HEK293 (cell line): ENCODE results near the gene AIG1.

Experiments used
- GLI4 ChIP-seq: fragments of 450-650 bp; formaldehyde crosslinking; IDR thresholded peaks from 2 replicates; pipeline ENCODE4 v1.5.1; 2016; ENCODE audit warnings: missing biosample characterization, missing genetic modification characterization
- GLIS2 ChIP-seq: fragments of 450-650 bp; formaldehyde crosslinking; IDR thresholded peaks from 2 replicates; pipeline ENCODE4 v1.5.1; 2016; ENCODE audit warnings: missing biosample characterization, missing genetic modification characterization
- HOXC10 ChIP-seq: sonication (generic); formaldehyde crosslinking; IDR thresholded peaks from 2 replicates; pipeline ENCODE4 v1.8.1; 2023; ENCODE audit warnings: mild to moderate bottlenecking, missing genetic modification reagents
- IKZF3 ChIP-seq: fragments of 450-650 bp; IDR thresholded peaks from 2 replicates; pipeline ENCODE4 v1.5.0; 2018; ENCODE audit warnings: missing biosample characterization, mild to moderate bottlenecking, missing genetic modification characterization, moderate library complexity
- KLF16 ChIP-seq: fragments of 450-650 bp; formaldehyde crosslinking; IDR thresholded peaks from 2 replicates; pipeline ENCODE4 v1.5.1; 2017; ENCODE audit warnings: missing biosample characterization, missing genetic modification characterization
- KLF8 ChIP-seq: fragments of 450-650 bp; formaldehyde crosslinking; IDR thresholded peaks from 2 replicates; pipeline ENCODE4 v1.5.1; 2016; ENCODE audit warnings: missing biosample characterization, missing genetic modification characterization
- MYNN ChIP-seq: fragments of 450-650 bp; formaldehyde crosslinking; IDR thresholded peaks from 2 replicates; pipeline ENCODE4 v1.5.1; 2016; ENCODE audit warnings: missing biosample characterization, missing genetic modification characterization, borderline replicate concordance
- REPIN1 ChIP-seq: fragments of 450-650 bp; formaldehyde crosslinking; IDR thresholded peaks from 2 replicates; pipeline ENCODE4 v1.5.1; 2017; ENCODE audit warnings: missing biosample characterization, missing genetic modification characterization, low read depth
- SCRT1 ChIP-seq: fragments of 450-650 bp; formaldehyde crosslinking; IDR thresholded peaks from 2 replicates; pipeline ENCODE4 v1.5.1; 2016; ENCODE audit warnings: missing biosample characterization, missing genetic modification characterization, borderline replicate concordance
- ZBTB20 ChIP-seq: fragments of 450-650 bp; formaldehyde crosslinking; IDR thresholded peaks from 2 replicates; pipeline ENCODE4 v1.5.1; 2016; ENCODE audit warnings: missing biosample characterization, missing genetic modification characterization
- ZBTB21 ChIP-seq: fragments of 450-650 bp; formaldehyde crosslinking; IDR thresholded peaks from 2 replicates; pipeline ENCODE4 v1.5.1; 2017; ENCODE audit warnings: missing biosample characterization, missing genetic modification characterization
- ZEB2 ChIP-seq: fragments of 450-650 bp; formaldehyde crosslinking; IDR thresholded peaks from 2 replicates; pipeline ENCODE4 v1.5.1; 2016; ENCODE audit warnings: missing biosample characterization, missing genetic modification characterization
- ZNF10 ChIP-seq: fragments of 450-650 bp; formaldehyde crosslinking; IDR thresholded peaks from 2 replicates; pipeline ENCODE4 v1.5.1; 2017; ENCODE audit warnings: missing biosample characterization, missing genetic modification characterization
- ZNF133 ChIP-seq: fragments of 450-650 bp; formaldehyde crosslinking; IDR thresholded peaks from 2 replicates; pipeline ENCODE4 v1.5.1; 2016; ENCODE audit warnings: missing biosample characterization, missing genetic modification characterization
- ZNF140 ChIP-seq: fragments of 450-650 bp; formaldehyde crosslinking; IDR thresholded peaks from 2 replicates; pipeline ENCODE4 v1.5.1; 2016; ENCODE audit warnings: missing biosample characterization, missing genetic modification characterization
- ZNF146 ChIP-seq: fragments of 450-650 bp; formaldehyde crosslinking; IDR thresholded peaks from 2 replicates; pipeline ENCODE4 v1.5.1; 2016; ENCODE audit warnings: missing biosample characterization, missing genetic modification characterization
- ZNF155 ChIP-seq: fragments of 450-650 bp; formaldehyde crosslinking; IDR thresholded peaks from 2 replicates; pipeline ENCODE4 v1.5.1; 2016; ENCODE audit warnings: missing biosample characterization, missing genetic modification characterization
- ZNF16 ChIP-seq: fragments of 450-650 bp; formaldehyde crosslinking; IDR thresholded peaks from 2 replicates; pipeline ENCODE4 v1.5.1; 2016; ENCODE audit warnings: low read depth, missing biosample characterization, missing genetic modification characterization
- ZNF184 ChIP-seq: fragments of 450-650 bp; IDR thresholded peaks from 2 replicates; pipeline ENCODE4 v1.5.1; 2018; ENCODE audit warnings: missing biosample characterization, mild to moderate bottlenecking, missing genetic modification characterization
- ZNF248 ChIP-seq: fragments of 450-650 bp; formaldehyde crosslinking; IDR thresholded peaks from 2 replicates; pipeline ENCODE4 v1.5.1; 2017; ENCODE audit warnings: missing biosample characterization, missing genetic modification characterization
- ZNF292 ChIP-seq: fragments of 450-650 bp; formaldehyde crosslinking; IDR thresholded peaks from 2 replicates; pipeline ENCODE4 v1.5.1; 2016; ENCODE audit warnings: low read depth, missing biosample characterization, missing genetic modification characterization, borderline replicate concordance
- ZNF335 ChIP-seq: fragments of 450-650 bp; formaldehyde crosslinking; conservative IDR thresholded peaks from 2 replicates; pipeline ENCODE4 v1.5.1; 2016; ENCODE audit warnings: missing biosample characterization, missing genetic modification characterization
- ZNF548 ChIP-seq: fragments of 450-650 bp; formaldehyde crosslinking; IDR thresholded peaks from 2 replicates; pipeline ENCODE4 v1.5.1; 2016; ENCODE audit warnings: missing biosample characterization, missing genetic modification characterization
- ZNF558 ChIP-seq: fragments of 450-650 bp; formaldehyde crosslinking; IDR thresholded peaks from 2 replicates; pipeline ENCODE4 v1.5.1; 2016; ENCODE audit warnings: missing biosample characterization, missing genetic modification characterization
- ZNF600 ChIP-seq: fragments of 450-650 bp; formaldehyde crosslinking; IDR thresholded peaks from 2 replicates; pipeline ENCODE4 v1.5.1; 2016; ENCODE audit warnings: missing biosample characterization, missing genetic modification characterization
- ZNF658 ChIP-seq: fragments of 450-650 bp; formaldehyde crosslinking; IDR thresholded peaks from 2 replicates; pipeline ENCODE4; 2016; ENCODE audit warnings: missing biosample characterization, missing genetic modification characterization
- ZSCAN16 ChIP-seq: fragments of 450-650 bp; formaldehyde crosslinking; IDR thresholded peaks from 2 replicates; pipeline ENCODE4 v1.5.1; 2016; ENCODE audit warnings: missing biosample characterization, missing genetic modification characterization
- ZSCAN30 ChIP-seq: fragments of 450-650 bp; IDR thresholded peaks from 2 replicates; pipeline ENCODE4 v1.5.1; 2018; ENCODE audit warnings: missing biosample characterization, mild to moderate bottlenecking, missing genetic modification characterization, moderate library complexity
- TF ChIP-seq, protein P1 (sequence below): fragments of 450-650 bp; formaldehyde crosslinking; IDR thresholded peaks from 2 replicates; pipeline ENCODE4 v1.5.1; 2017; ENCODE audit warnings: missing biosample characterization, mild to moderate bottlenecking, missing genetic modification characterization, moderate library complexity
- TF ChIP-seq, protein P2 (sequence below): fragments of 450-650 bp; formaldehyde crosslinking; IDR thresholded peaks from 2 replicates; pipeline ENCODE4 v1.5.1; 2016; ENCODE audit warnings: missing biosample characterization, missing genetic modification characterization
- TF ChIP-seq, protein P3 (sequence below): fragments of 450-650 bp; formaldehyde crosslinking; IDR thresholded peaks from 2 replicates; pipeline ENCODE4 v1.5.1; 2017; ENCODE audit warnings: missing biosample characterization, missing genetic modification characterization
- TF ChIP-seq, protein P4 (sequence below): fragments of 450-650 bp; IDR thresholded peaks from 2 replicates; pipeline ENCODE4 v1.5.1; 2018; ENCODE audit warnings: missing biosample characterization, missing genetic modification characterization
- TF ChIP-seq, protein P5 (sequence below): fragments of 450-650 bp; formaldehyde crosslinking; IDR thresholded peaks from 2 replicates; pipeline ENCODE4 v1.5.1; 2016; ENCODE audit warnings: missing biosample characterization, missing genetic modification characterization, borderline replicate concordance
- TF ChIP-seq, protein P6 (sequence below): IDR thresholded peaks from 2 replicates; pipeline ENCODE4 v1.6.1; 2011; ENCODE audit warnings: mild to moderate bottlenecking, low read depth, low read length, borderline replicate concordance

AIG1 gene

DNA sequence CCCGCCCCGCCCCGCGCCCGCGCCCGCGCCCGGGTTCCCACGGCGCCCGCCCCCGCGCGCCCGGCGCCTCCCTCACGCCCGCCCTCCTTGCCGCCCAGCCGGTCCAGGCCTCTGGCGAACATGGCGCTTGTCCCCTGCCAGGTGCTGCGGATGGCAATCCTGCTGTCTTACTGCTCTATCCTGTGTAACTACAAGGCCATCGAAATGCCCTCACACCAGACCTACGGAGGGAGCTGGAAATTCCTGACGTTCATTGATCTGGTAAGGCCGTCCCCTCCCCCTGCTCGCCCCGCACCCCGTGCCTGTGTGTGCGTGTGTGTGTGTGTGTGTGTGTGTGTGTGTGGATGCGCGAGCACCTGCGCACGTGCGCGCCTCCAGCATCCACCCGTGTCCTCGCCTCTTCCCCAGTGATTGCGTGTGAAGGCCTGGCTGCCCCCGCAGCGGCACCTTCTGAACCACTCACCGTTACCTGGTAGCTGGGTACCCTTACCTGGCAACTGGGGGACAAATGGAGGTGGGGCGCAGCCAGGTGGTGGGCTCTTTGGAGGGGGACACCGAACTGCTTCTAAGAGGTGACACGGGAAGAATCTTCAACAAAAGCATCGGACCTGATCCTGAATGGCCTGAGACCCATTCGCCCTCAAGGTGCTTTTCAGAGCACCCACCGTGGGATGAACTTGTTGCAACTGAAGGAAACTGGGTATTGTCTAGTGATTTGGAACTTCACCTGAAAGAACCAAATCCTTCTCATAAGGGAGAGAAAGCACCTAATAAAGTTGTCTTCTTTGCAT lies at the start of gene AIG1 (continued):
- TF ChIP-seq, protein P1, sequence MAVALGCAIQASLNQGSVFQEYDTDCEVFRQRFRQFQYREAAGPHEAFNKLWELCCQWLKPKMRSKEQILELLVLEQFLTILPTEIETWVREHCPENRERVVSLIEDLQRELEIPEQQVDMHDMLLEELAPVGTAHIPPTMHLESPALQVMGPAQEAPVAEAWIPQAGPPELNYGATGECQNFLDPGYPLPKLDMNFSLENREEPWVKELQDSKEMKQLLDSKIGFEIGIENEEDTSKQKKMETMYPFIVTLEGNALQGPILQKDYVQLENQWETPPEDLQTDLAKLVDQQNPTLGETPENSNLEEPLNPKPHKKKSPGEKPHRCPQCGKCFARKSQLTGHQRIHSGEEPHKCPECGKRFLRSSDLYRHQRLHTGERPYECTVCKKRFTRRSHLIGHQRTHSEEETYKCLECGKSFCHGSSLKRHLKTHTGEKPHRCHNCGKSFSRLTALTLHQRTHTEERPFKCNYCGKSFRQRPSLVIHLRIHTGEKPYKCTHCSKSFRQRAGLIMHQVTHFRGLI (tag by site-specific recombination), result no peak; the same call in 1 of the 2 replicates
- TF ChIP-seq, protein P2, sequence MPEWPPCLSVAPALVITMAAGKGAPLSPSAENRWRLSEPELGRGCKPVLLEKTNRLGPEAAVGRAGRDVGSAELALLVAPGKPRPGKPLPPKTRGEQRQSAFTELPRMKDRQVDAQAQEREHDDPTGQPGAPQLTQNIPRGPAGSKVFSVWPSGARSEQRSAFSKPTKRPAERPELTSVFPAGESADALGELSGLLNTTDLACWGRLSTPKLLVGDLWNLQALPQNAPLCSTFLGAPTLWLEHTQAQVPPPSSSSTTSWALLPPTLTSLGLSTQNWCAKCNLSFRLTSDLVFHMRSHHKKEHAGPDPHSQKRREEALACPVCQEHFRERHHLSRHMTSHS (tag by site-specific recombination), result no peak
- TF ChIP-seq ZNF335 (tag by site-specific recombination), result 0 out of 2 replicates have a peak, but pooled peaks have one; percentile 55
- TF ChIP-seq ZNF558 (tag by site-specific recombination), result no peak
- TF ChIP-seq, protein P3, sequence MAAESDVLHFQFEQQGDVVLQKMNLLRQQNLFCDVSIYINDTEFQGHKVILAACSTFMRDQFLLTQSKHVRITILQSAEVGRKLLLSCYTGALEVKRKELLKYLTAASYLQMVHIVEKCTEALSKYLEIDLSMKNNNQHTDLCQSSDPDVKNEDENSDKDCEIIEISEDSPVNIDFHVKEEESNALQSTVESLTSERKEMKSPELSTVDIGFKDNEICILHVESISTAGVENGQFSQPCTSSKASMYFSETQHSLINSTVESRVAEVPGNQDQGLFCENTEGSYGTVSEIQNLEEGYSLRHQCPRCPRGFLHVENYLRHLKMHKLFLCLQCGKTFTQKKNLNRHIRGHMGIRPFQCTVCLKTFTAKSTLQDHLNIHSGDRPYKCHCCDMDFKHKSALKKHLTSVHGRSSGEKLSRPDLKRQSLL (tag by site-specific recombination), result 0 out of 2 replicates have a peak, but pooled peaks have one; percentile 3
- no peak for TF ChIP-seq GLIS2
- TF ChIP-seq ZSCAN16 (tag by site-specific recombination), result peak; percentile 73; the same call in 1 of the 2 replicates
- TF ChIP-seq ZNF248 (tag by site-specific recombination), result no peak
- TF ChIP-seq ZBTB21 (tag by site-specific recombination), result no peak
- no peak; the same call in 1 of the 2 replicates for TF ChIP-seq HOXC10
- TF ChIP-seq ZNF146 (tag by site-specific recombination), result no peak
- no peak for TF ChIP-seq MYNN
- no peak for TF ChIP-seq ZNF10
- TF ChIP-seq ZNF600, result no peak; the same call in 1 of the 2 replicates
- TF ChIP-seq ZNF155 (tag by site-specific recombination), result no peak
- TF ChIP-seq ZSCAN30, result 0 out of 2 replicates have a peak, but pooled peaks have one; percentile 12
- TF ChIP-seq, protein P4, sequence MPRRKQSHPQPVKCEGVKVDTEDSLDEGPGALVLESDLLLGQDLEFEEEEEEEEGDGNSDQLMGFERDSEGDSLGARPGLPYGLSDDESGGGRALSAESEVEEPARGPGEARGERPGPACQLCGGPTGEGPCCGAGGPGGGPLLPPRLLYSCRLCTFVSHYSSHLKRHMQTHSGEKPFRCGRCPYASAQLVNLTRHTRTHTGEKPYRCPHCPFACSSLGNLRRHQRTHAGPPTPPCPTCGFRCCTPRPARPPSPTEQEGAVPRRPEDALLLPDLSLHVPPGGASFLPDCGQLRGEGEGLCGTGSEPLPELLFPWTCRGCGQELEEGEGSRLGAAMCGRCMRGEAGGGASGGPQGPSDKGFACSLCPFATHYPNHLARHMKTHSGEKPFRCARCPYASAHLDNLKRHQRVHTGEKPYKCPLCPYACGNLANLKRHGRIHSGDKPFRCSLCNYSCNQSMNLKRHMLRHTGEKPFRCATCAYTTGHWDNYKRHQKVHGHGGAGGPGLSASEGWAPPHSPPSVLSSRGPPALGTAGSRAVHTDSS, result no peak
- no peak; the same call in 1 of the 2 replicates for TF ChIP-seq ZEB2
- TF ChIP-seq ZNF548 (tag by site-specific recombination), result no peak
- TF ChIP-seq, protein P5, sequence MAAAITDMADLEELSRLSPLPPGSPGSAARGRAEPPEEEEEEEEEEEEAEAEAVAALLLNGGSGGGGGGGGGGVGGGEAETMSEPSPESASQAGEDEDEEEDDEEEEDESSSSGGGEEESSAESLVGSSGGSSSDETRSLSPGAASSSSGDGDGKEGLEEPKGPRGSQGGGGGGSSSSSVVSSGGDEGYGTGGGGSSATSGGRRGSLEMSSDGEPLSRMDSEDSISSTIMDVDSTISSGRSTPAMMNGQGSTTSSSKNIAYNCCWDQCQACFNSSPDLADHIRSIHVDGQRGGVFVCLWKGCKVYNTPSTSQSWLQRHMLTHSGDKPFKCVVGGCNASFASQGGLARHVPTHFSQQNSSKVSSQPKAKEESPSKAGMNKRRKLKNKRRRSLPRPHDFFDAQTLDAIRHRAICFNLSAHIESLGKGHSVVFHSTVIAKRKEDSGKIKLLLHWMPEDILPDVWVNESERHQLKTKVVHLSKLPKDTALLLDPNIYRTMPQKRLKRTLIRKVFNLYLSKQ (tag by site-specific recombination), result no peak
- TF ChIP-seq IKZF3 (tag by site-specific recombination), result no peak
- TF ChIP-seq ZNF658 (tag by site-specific recombination), result no peak
- TF ChIP-seq KLF16, result peak; percentile 87
- no peak; the same call in 1 of the 2 replicates for TF ChIP-seq ZBTB20 (tag by site-specific recombination)
- 0 out of 2 replicates have a peak, but pooled peaks have one; percentile 11 for TF ChIP-seq SCRT1 (tag by site-specific recombination)
- no peak for TF ChIP-seq ZNF184 (tag by site-specific recombination)
- TF ChIP-seq GLI4 (tag by site-specific recombination), result peak; percentile 78
- TF ChIP-seq, protein P6, sequence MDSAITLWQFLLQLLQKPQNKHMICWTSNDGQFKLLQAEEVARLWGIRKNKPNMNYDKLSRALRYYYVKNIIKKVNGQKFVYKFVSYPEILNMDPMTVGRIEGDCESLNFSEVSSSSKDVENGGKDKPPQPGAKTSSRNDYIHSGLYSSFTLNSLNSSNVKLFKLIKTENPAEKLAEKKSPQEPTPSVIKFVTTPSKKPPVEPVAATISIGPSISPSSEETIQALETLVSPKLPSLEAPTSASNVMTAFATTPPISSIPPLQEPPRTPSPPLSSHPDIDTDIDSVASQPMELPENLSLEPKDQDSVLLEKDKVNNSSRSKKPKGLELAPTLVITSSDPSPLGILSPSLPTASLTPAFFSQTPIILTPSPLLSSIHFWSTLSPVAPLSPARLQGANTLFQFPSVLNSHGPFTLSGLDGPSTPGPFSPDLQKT, result no peak
- no peak for TF ChIP-seq ZNF140 (tag by site-specific recombination)
- no peak for TF ChIP-seq ZNF292 (tag by site-specific recombination)
- TF ChIP-seq KLF8 (tag by site-specific recombination), result peak; percentile 74
- no peak for TF ChIP-seq ZNF16 (tag by site-specific recombination)
- no peak for TF ChIP-seq REPIN1
- no peak for TF ChIP-seq ZNF133 (tag by site-specific recombination)
